ENCODE results near the gene ISX. TPM values are rescaled to one million over a fixed set of nuclear protein-coding genes. Genes with fewer than 3 reads are reported as not detected.

The ISX gene
- polyA plus RNA-seq, 3 donors from 2014 or later, result not detected

- no peak for DNase-seq
- H3K27me3 Mint-ChIP-seq (ENCODE audit: low read depth in 3 of 3), result peaks cover 0 to 11% (median 7%) of the 10 kb centered on the region in 3 donors
- no peak overlapping the region for H3K4me3 Mint-ChIP-seq
Observed at GRCh38 chr22:35132568-35132967, 66.6 kb downstream of the ISX start.

DNA sequence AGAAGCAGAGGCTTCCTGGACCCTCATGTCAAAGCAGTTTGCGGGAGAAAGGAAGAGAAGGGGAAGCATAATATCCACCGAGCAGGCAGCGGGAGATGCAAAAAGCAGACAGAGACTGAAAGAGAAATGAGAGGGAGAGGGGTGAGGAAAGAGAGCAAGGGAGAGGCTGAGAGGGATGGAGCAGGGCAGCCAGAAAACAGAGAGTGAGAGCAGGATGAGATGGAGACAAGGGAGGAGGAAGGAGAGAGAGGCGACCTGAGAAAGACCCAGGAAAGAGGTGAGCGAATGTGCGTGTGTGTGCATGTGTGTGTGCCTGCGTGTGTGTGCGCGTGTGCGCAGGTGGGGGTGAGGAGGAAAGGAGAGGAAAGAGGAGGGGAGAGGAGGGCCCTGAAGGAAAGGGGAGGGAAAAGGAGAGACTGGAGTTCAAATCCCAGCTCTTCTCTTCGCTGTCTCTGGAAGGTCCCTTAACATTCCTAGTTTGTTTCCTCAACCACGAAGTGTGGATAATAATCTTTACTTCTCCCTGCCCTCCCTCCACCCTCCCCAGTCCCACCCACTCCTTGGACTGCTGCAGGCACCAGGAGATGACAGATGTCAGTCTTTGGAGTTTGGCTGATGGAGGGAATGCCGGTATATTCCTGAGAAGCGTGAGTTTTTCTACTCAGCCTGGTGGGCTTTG lies 67.9 kb downstream of the ISX start:
- Mint-ChIP-seq H3K27ac (no peak overlapping the region), H3K4me3 (no peak overlapping the region), H3K36me3 (no peaks in the 10 kb centered on the region), H3K4me1 (no peaks in the 10 kb centered on the region), H3K9me3 (peaks cover 0 to 2% (median 0%) of the 10 kb centered on the region in 6 donors), H3K27me3 (ENCODE audit: low read depth in 3 of 3) (peaks cover 0 to 12% (median 7%) of the 10 kb centered on the region in 3 donors)
- no peak for DNase-seq

More at GRCh38 chr22:35132568-35132967, 66.6 kb downstream of the ISX start:
- H3K36me3 Mint-ChIP-seq, result no peaks in the 10 kb centered on the region
- H3K27ac Mint-ChIP-seq, result no peak overlapping the region
- no peaks in the 10 kb centered on the region for H3K4me1 Mint-ChIP-seq
- no peaks in the 10 kb centered on the region for H3K9me3 Mint-ChIP-seq

- Mint-ChIP-seq H3K9me3 (peaks cover 0 to 2% (median 0%) of the 10 kb centered on the region in 6 donors), H3K4me1 (no peaks in the 10 kb centered on the region), H3K27me3 (ENCODE audit: low read depth in 3 of 3) (peaks cover 3 to 15% (median 7%) of the 10 kb centered on the region in 3 donors), H3K27ac (no peak overlapping the region), H3K36me3 (no peaks in the 10 kb centered on the region), H3K4me3 (no peak overlapping the region)
- no peak for DNase-seq
Observed at GRCh38 chr22:35134637-35135036, 68.7 kb downstream of the ISX start.

GRCh38 chr22:35135165-35135564 lies 69.2 kb downstream of the ISX start:
- Mint-ChIP-seq H3K27ac (no peak overlapping the region), H3K4me3 (no peak overlapping the region), H3K27me3 (ENCODE audit: low read depth in 3 of 3) (peaks cover 3 to 15% (median 7%) of the 10 kb centered on the region in 3 donors), H3K4me1 (no peaks in the 10 kb centered on the region), H3K36me3 (no peaks in the 10 kb centered on the region), H3K9me3 (peaks cover 0 to 2% (median 0%) of the 10 kb centered on the region in 6 donors)
- no peak for DNase-seq

Other genes starting within 250 kb of the ISX start
- 10 to 100 TPM; 13.1 to 16.0 (median 15.3) TPM for gene HMGXB4, start 191.3 kb downstream of the ISX start, polyA plus RNA-seq
- 10 to 100 TPM; 24.5 to 31.2 (median 26.2) TPM for gene TOM1, start 233.7 kb downstream of the ISX start, polyA plus RNA-seq

All from immature natural killer cell (primary cell).